Measurements from ENCODE around the gene CDH1.
"Not testable (repeated sequence)": the region's sequence is repeated elsewhere in the genome, so short reads cannot be mapped to it uniquely, and the experiment has no call there.

Gene CDH1

DNA sequence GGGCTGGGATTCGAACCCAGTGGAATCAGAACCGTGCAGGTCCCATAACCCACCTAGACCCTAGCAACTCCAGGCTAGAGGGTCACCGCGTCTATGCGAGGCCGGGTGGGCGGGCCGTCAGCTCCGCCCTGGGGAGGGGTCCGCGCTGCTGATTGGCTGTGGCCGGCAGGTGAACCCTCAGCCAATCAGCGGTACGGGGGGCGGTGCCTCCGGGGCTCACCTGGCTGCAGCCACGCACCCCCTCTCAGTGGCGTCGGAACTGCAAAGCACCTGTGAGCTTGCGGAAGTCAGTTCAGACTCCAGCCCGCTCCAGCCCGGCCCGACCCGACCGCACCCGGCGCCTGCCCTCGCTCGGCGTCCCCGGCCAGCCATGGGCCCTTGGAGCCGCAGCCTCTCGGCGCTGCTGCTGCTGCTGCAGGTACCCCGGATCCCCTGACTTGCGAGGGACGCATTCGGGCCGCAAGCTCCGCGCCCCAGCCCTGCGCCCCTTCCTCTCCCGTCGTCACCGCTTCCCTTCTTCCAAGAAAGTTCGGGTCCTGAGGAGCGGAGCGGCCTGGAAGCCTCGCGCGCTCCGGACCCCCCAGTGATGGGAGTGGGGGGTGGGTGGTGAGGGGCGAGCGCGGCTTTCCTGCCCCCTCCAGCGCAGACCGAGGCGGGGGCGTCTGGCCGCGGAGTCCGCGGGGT, at the start of gene CDH1:
CDH1 (plus strand) TSS at position 247 of the 684 bp plus-strand sequence; CDS start at position 371, 124 bp downstream.
- DNase-seq: peak; percentile 12

DNA sequence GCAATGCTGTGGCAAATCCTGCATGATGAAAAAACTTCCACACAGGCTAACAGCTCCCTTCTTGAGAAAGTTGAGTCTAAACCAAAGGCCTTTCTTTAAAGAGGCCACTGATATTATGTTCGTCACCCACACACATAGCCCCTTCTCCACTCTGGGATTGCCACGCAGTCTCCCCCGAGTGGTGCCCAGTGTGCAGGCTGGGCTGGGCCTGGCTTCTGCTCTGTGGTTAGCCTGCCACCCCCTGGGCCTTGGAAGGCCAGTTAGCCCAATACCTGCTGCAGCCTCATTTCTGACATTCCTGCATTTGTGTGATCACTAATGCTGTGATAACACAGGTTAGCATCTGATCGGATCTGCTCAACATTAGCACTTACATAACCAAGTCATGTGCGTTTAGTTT, 47.2 kb upstream of the CDH1 start:
- no peak for DNase-seq

DNA sequence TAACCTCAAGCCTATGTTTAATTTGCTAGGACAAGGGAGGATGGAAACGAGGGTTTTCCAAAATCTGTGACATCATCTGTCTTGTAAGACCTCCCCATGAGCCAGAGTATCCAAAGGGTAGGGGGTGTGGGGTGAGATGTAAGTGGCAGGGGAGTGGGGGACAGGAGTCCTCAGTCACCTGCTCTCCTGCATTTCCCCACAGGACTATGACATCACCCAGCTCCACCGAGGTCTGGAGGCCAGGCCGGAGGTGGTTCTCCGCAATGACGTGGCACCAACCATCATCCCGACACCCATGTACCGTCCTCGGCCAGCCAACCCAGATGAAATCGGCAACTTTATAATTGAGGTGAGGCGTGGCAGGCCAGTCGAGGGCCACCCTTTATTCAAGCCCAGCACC, 41.5 kb upstream of the CDH1 start:
- DNase-seq: no peak

DNA sequence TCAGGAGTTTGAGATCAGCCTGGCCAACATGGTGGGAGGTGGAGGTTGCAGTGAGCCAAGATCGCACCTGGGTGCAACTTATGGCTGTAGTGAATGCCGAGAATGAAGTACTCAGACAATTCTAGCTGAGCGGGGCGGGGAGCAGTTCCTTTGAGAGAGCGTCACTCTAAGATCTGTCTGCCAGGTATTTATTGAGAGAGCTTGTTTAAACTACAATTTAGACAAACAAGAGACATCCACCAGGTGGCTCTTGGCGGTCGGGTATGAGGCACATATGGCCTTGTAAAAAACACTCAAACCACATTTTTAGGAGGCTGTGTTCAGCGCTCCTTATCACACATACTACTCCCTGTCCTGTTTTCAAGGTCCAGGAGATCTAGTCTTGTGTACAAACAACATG, 40.6 kb upstream of the CDH1 start:
- peak; percentile 37 for DNase-seq

DNA sequence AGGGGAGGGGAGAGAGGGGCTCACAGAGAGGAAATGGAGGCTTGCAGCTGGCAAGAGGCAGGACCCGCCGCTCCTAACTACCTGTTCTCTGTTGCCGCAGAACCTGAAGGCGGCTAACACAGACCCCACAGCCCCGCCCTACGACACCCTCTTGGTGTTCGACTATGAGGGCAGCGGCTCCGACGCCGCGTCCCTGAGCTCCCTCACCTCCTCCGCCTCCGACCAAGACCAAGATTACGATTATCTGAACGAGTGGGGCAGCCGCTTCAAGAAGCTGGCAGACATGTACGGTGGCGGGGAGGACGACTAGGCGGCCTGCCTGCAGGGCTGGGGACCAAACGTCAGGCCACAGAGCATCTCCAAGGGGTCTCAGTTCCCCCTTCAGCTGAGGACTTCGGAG, 39.0 kb upstream of the CDH1 start:
- DNase-seq: no peak

DNA sequence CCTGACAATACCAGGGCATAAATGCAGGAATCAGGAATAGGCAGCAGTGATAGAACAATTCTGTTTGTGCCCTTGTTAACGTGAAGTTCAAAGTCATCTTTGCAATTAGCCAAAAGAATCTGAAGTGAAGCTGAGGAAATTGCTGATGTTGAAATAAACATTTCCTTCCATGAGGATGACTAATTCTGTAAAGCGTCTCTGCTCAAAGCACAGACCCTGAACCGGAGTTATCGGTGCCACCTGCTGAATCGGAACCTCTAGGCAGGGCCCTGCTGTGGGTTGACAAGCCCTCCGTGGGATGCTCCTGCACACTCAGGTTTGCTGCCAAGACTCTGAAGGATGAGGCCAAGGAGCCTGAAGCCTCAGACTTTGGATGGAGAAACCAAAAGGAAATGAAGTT, 37.0 kb upstream of the CDH1 start:
- DNase-seq: no peak

DNA sequence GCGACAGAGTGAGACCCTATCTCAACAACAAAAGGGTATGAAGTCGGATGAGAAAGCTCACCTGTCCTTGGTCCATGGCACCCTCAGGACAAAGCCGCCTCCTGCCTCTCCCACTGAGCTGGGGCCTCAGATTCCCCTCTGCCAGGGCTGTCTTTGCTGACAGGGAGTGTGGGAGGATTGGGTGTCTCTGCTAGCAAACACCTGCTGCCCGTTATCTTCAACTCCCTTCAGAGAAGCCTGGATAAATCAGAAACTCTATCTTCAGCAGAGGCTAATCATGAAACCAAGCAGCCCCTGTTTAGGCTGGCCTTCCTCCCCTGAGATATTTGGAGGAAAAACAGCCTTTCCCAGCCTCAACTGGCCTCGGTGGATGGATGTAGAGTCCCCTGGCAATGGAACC, 36.3 kb upstream of the CDH1 start:
- DNase-seq: no peak

DNA sequence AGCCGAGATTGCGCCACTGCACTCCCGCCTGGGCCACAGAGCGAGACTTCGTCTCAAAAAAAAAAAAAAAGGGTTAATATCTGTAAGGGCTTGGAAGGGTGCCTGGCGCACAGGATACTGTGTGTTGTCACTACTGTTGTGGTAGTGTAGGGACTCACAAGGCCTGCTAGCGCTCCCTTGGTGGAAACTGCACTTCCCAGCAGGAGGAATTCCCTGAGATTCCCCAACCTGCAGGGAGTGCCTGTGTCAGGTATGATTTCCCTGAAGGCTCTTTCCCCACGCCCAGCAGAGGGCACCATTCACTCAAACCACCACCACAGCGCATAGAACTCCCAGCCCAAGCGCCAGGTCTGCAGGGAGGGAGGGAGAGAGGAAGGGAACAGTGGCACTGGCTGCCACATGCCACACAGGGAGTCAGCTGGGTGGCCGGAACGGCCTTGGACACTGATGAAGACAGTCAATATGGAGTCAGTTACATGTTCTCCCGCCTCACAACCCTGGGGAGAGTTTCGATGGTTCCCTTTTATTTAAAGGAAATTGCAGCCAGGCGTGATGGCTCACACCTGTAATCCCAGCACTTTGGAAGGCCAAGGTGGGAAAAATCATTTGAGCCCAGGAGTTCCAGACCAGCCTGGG, 32.7 kb upstream of the CDH1 start:
- peak; percentile 79 for DNase-seq

DNA sequence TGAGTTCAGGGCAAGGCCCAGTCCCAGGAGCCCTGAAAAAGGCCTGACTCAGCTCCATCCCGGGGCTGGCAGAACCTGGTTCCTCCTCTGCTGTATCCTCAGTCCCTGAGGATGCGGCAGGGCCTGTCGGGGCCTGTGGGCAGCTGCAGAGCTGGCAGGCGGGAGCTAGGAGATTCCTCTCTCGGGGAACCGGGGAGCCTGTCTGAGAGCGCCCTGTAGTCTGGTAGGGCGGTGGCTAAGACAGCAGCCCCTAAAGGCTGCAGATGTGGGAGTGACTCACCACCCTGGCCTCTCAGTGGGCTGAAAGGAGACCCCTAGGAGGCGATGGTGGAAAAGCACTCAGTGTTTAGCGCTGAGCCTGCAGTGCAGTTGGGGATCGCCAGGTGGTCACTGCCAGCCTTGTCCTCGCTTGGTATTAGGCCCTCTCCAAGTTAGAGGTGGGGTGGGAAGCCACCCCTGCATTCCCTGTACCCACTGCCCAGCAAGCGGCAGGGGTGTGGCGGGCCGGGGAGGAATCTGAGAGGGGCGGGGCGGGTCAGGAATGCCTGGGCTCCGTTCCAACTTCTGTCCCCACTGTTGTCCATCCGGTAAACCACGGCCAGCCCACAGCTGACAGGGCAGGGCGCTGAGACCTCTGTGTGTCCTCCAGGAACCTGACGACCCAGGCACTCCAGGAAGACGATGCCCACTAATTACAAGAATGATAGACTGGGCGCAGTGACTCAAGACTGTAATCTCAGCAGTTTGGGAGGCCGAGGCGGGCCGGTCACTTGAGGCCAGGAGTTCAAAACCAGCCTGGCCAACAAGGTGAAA, 29.5 kb upstream of the CDH1 start:
- no peak for DNase-seq

DNA sequence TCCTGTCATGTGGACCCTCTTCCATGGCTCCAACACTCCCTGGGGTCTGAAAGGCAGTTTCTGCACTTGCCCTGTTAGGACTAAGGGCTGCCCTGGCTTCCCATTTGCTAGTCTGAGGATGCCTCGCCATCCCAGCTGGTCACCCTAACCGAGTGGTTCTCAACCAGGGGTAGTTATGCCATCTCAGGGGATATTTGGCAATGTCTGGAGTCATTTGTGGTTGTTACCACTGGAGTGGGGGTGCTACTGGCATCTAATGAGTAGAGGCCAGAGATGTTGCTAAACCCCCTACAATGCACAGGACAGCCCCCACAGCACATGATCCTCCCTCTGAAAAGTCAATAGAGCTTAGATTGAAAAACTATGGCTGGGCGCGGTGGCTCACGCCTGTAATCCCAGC, 26.9 kb upstream of the CDH1 start:
- DNase-seq: no peak

DNA sequence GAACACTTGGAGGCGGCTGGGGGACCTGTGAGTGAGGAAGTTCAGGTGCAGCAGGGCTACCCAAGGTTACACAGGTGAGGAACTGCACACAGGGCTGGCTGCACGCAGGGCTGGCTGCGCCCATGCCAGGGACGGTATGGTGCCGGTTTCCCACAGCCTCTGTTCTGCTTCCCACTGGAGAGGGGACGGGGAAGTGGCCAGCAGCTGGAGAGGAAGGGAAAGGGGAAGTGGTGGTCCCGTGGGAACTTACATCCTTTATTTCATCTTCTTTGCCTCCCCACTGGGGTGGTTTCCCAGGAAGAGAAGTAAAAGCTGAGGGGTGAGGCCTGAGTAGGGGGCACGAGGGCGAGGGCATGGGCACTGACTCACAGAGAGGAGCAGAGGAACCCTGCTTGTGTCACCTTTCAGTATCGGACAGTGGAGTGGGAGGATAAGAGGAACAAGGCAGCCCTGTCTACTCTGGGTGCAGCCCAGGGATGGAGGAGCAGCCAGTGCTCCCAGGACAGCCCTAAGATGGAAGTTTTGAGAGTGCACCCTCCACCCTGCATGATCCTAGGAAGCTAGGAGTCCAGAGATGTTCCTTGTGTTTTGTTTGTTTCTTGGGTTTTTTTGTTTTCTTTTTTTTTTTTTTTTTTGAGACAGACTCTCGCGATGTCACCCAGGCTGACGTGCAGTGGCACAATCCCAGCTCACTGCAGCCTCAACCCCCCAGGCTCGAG, 25.5 kb upstream of the CDH1 start:
- DNase-seq: no peak

DNA sequence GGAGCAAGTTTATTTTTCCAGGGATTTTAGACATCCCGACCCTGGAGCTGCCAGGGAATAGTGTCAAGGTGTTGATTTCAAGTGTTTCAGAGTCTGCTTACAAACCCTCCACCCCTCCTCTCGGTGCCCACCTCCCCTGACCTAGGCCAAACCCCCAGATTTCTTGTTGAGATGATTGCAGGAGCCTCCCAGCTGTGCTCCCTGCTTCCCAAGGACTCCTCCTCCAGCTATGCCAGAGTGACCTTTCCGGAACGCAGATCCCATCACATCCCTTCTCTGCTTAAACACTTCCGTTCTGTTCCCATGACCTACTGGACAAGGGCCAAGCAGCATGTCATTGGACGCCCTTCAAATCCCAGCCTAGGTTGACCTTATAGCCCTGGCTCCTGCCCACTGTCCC, 23.7 kb upstream of the CDH1 start:
- no peak for DNase-seq

DNA sequence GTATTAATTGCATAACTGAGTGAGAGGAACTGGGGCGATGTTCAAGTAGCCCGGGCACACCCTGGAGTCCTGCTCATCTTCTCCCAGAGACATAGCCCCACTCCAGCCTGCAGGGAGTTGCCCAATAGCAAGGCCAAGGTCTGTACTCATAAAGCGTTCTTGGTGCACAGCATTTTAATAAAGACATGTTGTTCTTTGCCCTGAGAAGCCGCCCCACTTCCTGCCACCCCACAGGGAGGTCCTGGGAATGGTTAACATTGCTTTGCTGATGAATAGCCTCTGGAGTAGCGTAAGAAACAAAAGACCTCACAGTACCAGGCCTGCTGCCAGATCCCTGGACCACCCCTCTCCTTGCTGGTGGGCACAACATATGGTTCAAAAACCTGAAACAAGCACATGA, 21.6 kb upstream of the CDH1 start:
- no peak for DNase-seq

DNA sequence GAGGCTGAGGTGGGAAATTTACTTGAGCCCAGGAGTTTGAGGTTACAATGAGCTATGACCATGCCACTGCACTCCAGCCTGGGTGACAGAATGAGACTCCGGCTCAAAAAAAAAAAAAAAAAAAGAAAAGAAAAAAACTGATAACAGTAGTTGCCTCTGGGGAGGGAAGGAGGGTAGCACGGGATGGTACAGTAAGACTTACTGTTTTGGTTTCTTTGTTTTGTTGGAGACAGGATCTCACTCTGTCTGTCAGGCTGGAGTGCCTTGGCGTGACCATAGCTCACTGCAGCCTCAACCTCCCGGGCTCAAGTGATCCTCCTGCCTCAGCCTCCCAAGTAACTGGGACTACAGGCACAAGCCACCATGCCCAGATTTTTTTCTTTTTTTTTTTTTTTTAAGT, 20.6 kb upstream of the CDH1 start:
- not testable (repeated sequence) for DNase-seq

DNA sequence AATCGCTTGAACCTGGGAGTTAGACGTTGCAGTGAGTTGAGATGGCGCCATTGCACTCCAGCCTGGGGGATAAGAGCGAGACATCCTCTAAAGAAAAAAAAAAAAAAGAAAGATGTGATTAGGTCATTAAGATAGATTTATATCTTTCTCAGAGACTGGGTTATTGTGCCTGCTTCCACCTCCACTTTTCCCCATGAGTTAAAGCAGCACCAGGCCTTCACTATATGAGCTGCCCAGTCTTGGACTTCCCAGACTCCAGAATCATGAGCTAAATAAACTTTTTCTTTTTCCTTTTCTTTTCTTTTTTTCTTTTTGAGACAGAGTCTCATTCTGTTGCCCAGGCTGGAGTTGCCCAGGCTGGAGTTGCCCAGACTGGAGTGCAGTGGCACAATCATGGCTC, 19.4 kb upstream of the CDH1 start:
- DNase-seq: no peak

DNA sequence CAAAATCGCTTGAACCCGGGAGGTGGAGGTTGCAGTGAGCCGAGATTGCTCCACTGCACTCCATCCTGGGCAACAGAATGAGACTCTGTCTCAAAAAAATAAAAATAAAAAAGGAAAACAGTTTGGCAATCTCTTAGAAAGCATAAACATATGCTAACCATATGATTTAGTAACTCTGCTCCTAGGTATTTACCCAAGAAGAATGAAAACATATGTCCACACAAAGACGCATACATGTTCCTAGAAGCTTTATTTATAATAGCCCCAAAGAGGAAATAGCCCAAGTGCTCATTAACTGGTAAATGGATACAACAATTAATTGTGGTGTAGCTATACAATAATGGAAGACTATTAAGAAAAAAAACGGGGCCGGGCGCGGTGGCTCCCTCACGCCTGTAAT, 18.5 kb upstream of the CDH1 start:
- DNase-seq: no peak

DNA sequence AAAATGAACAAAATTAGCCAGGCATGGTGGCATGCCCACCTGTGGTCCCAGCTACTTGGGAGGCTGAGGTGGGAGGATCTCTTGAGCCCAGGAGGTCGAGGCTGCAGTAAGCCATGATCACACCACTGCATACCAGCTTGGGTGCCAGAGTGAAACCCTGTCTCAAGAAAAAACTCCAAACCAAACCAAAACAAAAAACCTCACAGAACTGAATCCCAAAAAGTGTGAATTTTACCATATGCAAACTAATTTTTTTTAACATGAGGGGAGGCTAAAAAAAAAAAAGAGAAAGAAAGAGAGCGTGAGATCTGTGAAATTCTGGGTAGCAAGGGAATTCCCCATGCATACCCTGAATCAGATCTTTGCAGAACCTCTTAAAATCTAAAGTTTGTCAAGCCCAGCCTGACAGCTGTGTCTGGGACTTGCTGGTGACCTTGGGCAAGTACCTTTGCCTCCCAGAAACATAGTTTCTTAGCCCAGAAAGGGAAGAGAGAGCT, 17.1 kb upstream of the CDH1 start:
- no peak for DNase-seq

DNA sequence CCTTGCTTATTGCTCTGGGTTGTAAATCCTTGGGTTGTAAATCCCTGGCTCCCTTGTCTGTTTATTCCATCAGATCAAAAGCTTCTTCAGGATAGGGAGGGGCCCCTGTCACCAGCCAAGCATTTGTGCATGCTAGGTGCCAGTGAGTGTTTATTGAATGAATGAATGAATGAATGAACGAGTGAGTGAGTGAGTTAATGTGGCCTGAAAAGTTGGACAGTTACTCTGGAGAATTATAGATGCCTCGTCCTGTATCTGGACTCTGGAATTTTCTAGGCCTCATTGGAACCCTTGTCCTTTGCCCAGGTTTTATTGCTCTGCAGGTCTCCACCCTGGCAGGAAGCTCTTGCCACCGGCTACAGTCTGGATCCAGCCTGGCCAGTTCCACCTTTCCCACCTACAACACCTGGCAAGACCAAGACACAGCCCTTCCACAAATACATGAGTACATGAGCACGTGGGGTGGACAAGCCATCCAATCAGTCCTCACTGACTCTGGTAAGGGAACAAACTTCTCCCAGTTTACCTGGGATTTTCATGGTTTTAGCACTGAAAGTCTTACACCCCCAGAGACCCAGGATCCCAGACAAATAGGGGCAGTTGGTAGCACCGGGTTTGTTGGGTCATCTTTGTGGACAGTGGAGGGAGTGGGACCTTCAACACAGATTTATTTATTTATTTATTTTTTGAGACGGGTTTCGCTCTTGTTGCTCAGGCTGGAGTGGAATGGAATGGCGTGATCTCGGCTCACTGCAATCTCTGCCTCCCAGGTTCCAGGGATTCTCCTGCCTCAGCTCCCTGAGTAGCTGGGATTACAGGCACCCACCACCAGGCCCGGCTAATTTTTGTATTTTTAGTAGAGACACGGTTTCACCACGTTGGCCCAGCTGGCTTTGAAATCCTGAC, 14.7 kb upstream of the CDH1 start:
- no peak for DNase-seq

DNA sequence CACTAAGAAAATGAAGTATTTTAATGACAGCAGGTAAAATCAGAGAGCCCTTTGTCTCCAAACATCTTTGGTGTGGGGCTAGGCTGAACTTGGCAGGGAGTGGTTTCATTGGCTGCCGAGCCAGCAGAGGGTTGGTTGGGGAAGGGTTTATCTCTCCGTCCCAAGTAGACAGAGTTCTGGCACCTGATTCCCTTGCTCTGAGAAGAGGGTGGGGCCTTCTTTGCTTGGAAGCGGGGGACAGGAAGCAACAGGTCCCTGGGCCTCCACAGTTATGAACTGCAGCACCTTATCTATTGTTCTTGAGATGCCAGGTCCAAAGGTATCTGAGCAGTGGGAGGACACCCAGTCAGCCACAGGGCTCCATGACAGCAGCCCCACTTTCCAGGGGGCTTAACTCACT, 12.3 kb upstream of the CDH1 start:
- DNase-seq: no peak

DNA sequence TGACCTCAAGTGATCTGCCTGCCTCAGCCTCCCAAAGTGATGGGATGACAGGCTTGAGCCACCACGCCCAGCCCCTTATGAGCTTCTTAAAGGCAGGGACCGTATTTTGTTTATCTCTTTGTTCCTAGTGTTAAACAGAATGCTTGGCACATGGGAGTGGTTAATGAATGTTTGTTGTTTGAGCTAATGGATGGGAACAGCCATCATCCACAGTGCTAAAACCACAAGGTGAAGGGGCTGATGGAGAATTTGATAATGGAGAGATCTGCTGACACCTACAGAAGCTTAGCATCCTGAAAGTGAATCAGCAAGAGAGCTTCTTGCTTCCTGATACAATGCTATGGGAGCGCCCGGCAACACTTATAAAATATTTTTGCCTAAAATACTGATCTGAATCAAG, 8.6 kb upstream of the CDH1 start:
- DNase-seq: no peak

DNA sequence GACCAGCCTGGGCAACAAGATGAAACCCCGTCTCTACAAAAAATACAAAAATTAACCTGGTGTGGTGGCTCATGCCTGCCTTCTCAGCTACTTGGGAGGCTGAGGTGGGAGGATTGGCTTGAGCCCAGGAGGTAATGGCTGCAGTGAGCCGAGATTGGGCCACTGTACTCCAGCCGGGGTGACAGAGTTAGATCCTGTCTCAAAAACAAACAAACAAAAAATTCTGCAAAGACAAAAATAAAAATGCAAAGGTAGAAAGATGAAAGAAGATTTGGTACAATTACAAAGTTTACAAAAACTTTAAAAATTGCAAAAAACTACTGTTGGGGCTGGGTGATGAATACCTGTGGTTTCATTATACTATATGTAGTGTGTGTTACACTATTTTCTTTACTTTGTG, 5.5 kb upstream of the CDH1 start:
- no peak for DNase-seq

DNA sequence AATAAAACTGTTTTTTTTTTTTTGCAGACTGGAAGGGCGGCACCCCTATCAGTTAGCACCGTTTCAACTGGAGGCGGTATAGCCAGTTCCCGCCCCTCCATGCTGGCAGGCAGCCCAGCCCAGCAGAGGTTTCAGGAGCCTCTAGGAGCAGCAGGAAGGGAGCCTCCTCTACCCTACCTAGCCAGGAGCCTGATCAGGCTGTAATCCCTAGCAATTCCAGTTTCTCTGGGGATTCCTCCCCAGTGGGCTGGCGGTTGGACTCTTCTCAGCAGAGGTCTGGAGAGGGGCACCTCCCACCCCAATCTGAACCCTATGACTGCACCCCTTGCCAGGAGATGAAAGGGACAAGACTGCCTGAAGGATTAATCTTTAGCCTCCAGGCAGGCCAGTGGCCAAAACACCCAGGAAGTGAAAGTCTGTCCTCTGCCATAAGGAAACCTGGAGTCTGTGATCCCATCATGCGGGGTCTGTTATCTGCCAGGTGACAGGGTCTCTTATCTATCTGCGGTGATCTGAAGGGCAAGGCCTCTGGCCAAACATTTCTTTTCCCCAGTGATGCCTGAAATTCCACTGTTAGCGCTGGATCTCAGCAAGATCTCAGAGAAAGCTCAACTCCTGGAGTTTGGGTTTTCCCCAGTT, 4.9 kb upstream of the CDH1 start:
- peak; percentile 35 for DNase-seq
